Measurements from ENCODE around the gene BDNF. TPM values are rescaled to one million over a fixed set of nuclear protein-coding genes. Genes with fewer than 3 reads are reported as not detected.

Gene BDNF
- polyA plus RNA-seq, 1 experiment: 85.6 TPM

DNA sequence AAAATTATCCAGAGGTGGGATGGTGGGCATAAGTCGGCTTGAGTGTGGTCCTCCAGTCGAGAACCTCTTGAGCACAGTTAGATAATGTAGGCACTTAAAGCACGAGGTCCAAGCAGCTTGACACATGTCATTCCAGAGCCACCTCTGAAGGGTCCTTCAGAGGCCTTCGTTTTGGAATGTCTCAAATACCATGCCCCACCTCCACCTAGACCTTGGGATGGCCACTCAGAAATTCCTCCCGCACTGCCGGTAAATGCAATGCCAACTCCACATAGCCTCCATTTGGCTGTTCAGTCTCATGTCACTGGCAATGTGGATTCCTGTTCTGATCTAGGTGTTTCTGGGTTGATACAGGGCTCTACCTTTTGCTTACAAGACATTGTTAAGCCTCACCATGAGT lies 43.9 kb downstream of the BDNF start:
- Histone ChIP-seq H3K27me3 (ENCODE audit: control insufficient read depth, insufficient read depth, low read length) (no peaks in the 10 kb centered on the region), H3K4me3 (ENCODE audit: low read depth, low read length) (no peak overlapping the region), H3K9me3 (ENCODE audit: control insufficient read depth, insufficient read depth, low read length) (no peaks in the 10 kb centered on the region), H3K27ac (ENCODE audit: low read depth, low read length) (no peak overlapping the region)
- CTCF ChIA-PET: no interaction called here
- TF ChIP-seq CTCF (IDR thresholded peaks at IDR 0.05; ENCODE audit: low read depth, low read length): no peak
- no peak for DNase-seq (ENCODE audit: low read depth, low spot score)
- POLR2A ChIA-PET: no interaction called here

- ChIA-PET CTCF (no interaction called here), POLR2A (no interaction called here)
- Histone ChIP-seq H3K27ac (ENCODE audit: low read depth, low read length) (no peak overlapping the region), H3K27me3 (ENCODE audit: control insufficient read depth, insufficient read depth, low read length) (no peaks in the 10 kb centered on the region), H3K9me3 (ENCODE audit: control insufficient read depth, insufficient read depth, low read length) (no peaks in the 10 kb centered on the region), H3K4me3 (ENCODE audit: low read depth, low read length) (no peak overlapping the region)
- DNase-seq (ENCODE audit: low read depth, low spot score): no peak
- TF ChIP-seq CTCF (IDR thresholded peaks at IDR 0.05; ENCODE audit: low read depth, low read length): no peak
Observed at GRCh38 chr11:27653990-27654758, 46.1 kb downstream of the BDNF start.

- Histone ChIP-seq H3K9me3 (ENCODE audit: control insufficient read depth, insufficient read depth, low read length) (no peaks in the 10 kb centered on the region), H3K27ac (ENCODE audit: low read depth, low read length) (no peak overlapping the region), H3K4me3 (ENCODE audit: low read depth, low read length) (no peak overlapping the region), H3K27me3 (ENCODE audit: control insufficient read depth, insufficient read depth, low read length) (no peaks in the 10 kb centered on the region)
- TF ChIP-seq CTCF (IDR thresholded peaks at IDR 0.05; ENCODE audit: low read depth, low read length): no peak
- DNase-seq (ENCODE audit: low read depth, low spot score): no peak
- CTCF ChIA-PET: no interaction called here
- POLR2A ChIA-PET: no interaction called here
Observed at GRCh38 chr11:27651711-27652110, 48.5 kb downstream of the BDNF start.

DNA sequence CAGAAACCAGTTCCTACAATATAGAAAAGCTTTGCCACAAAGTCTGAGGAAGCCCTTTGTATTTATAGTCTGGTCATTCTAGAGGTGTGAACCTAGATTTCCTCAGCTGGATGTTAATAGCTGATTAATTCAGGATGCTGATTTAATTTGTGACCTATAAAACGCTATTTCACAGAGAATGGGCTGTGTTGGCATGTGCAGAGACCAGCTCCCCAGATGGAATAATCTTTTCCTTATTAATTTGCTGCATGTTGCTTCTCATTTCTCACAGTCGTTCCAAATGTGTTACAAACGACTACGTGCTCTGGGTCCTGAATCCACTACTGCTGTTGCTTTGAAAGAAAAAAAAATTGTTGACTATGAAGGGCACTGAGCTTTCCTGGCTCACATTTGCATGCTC lies 49.3 kb downstream of the BDNF start:
- CTCF ChIA-PET: no interaction called here
- DNase-seq (ENCODE audit: low read depth, low spot score): no peak
- POLR2A ChIA-PET: no interaction called here
- H3K9me3 ChIP-seq (ENCODE audit: control insufficient read depth, insufficient read depth, low read length): no peaks in the 10 kb centered on the region
- TF ChIP-seq CTCF (IDR thresholded peaks at IDR 0.05; ENCODE audit: low read depth, low read length): no peak
- H3K4me3 ChIP-seq (ENCODE audit: low read depth, low read length): no peak overlapping the region
- H3K27ac ChIP-seq (ENCODE audit: low read depth, low read length): no peak overlapping the region
- H3K27me3 ChIP-seq (ENCODE audit: control insufficient read depth, insufficient read depth, low read length): no peaks in the 10 kb centered on the region

- ChIA-PET POLR2A (interaction anchor here (0.7 kb wide), 1 partner anchor 49 kb away, joined by 3 read pairs; no protein-coding TSS in a partner anchor), CTCF (interaction anchor here (1.7 kb wide), 1 partner anchor 151 kb away, joined by 4 read pairs; no protein-coding TSS in a partner anchor)
- DNase-seq (ENCODE audit: low read depth, low spot score): no peak
- TF ChIP-seq CTCF (IDR thresholded peaks at IDR 0.05; ENCODE audit: low read depth, low read length): no peak
- no peak overlapping the region for H3K4me3 ChIP-seq (ENCODE audit: low read depth, low read length)
- H3K27ac ChIP-seq (ENCODE audit: low read depth, low read length): no peak overlapping the region
- no peaks in the 10 kb centered on the region for H3K27me3 ChIP-seq (ENCODE audit: control insufficient read depth, insufficient read depth, low read length)
- H3K9me3 ChIP-seq (ENCODE audit: control insufficient read depth, insufficient read depth, low read length): no peaks in the 10 kb centered on the region
Observed at GRCh38 chr11:27649800-27650199, 50.5 kb downstream of the BDNF start.

Data from AG04450 (cell line).